GM10266 (cell line): Measurements from ENCODE around the gene KCNK3.

Source experiments
- DNase-seq: peaks from one replicate; pipeline ENCODE4 v3.0.0; 2012; ENCODE audit errors: extremely low spot score
- CTCF ChIP-seq: IDR thresholded peaks from 2 replicates; pipeline ENCODE4 v1.5.1; 2012; ENCODE audit warnings: mild to moderate bottlenecking, low read depth; ENCODE audit not compliant: control insufficient read depth, insufficient read depth; ENCODE audit errors: missing control alignments

The KCNK3 gene

GRCh38 chr2:26721115-26722032 lies 28.9 kb downstream of the KCNK3 start:
- DNase-seq = no peak
- TF ChIP-seq CTCF = no peak

GRCh38 chr2:26722328-26722727 lies 29.8 kb downstream of the KCNK3 start:
- no peak for DNase-seq
- TF ChIP-seq CTCF = no peak

GRCh38 chr2:26722911-26723310 lies 30.4 kb downstream of the KCNK3 start:
- no peak for TF ChIP-seq CTCF
- DNase-seq = no peak

GRCh38 chr2:26723475-26723874 lies 31.0 kb downstream of the KCNK3 start:
- no peak for DNase-seq

GRCh38 chr2:26723991-26724750 lies 31.6 kb downstream of the KCNK3 start:
- DNase-seq = no peak
- no peak for TF ChIP-seq CTCF

More at GRCh38 chr2:26723475-26723874, 31.0 kb downstream of the KCNK3 start:
- no peak for TF ChIP-seq CTCF

- no peak for TF ChIP-seq CTCF
Observed at GRCh38 chr2:26724784-26725520, 32.4 kb downstream of the KCNK3 start.

More at GRCh38 chr2:26724784-26725520, 32.4 kb downstream of the KCNK3 start:
- DNase-seq = no peak
